Measurements from ENCODE around the gene NRXN3.

Gene NRXN3

DNA sequence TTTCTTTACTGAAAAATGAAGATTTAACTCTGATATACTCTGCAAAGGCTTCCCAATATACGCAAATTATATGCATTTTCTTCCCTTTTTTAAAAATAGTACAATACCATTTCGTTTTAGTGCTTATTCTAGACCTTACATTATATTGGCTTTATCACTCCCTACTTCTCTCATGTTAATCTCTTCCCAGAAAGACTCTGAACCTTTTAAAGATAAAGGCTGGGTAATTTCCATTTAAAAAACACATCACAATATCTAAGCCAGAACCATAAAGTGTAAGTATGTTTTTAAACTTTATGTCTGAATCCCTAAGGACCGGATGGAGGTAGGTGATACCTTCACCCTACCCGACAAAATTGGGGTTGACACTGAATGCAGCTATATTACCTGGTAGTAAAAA lies 1720.4 kb downstream of the NRXN3 start:
- no peak for FAIRE-seq

DNA sequence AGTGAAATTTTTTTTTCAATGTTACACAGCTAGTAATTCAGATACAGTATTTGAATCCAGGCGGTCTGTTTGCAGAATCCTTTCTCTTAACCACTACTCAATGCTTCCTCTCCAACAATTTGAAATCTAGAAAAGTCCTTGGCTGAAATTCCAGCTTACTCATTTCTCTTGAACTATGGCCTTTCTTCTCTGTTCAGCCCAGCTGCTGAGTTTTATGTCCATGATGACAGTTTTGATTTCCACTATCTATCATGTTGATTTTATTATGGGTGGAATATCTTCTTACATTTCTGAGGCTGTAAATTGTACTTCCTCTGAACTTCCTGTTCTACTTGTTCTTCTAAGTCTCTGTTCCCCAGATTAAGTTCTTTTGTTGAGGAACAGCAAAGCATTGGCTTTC lies 1725.8 kb downstream of the NRXN3 start:
- no peak for FAIRE-seq

DNA sequence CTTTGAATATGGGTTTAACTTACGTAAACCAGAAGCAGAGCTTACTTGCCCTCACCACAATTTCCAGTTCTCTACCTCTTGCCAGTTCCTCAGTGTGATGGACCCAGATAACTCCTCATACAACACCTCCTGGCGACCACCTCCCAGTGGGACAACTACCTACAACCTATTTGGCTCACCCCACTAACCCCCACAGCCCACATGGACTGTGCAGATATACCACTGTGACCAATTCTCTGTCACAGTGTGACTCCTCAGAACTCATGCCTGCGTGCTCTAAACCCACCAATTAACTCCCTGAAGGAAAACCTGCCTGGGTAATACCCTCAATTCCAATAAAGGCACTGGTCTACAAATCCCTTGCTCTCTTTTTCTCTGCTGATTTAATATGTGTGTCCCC lies 1729.4 kb downstream of the NRXN3 start:
- no peak for FAIRE-seq

DNA sequence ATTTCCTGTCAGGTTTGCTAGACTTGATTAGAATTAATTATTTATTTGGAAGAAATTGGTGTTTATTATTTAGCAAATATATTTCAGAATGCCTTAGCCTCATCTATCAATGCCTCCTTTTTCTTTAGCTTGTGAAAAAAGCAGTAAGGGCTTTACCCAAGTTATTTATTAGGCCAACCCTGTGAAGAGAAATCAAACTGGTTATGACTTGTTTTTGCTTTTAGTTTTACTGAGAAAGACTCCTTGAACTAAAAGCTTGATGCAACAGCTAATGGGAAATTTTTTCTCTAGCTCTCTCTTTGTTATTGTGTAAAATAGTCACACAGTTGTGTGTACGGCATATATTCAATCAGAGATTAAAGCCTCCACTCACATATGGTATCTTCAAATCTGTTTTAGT lies 1734.3 kb downstream of the NRXN3 start:
- no peak for FAIRE-seq

DNA sequence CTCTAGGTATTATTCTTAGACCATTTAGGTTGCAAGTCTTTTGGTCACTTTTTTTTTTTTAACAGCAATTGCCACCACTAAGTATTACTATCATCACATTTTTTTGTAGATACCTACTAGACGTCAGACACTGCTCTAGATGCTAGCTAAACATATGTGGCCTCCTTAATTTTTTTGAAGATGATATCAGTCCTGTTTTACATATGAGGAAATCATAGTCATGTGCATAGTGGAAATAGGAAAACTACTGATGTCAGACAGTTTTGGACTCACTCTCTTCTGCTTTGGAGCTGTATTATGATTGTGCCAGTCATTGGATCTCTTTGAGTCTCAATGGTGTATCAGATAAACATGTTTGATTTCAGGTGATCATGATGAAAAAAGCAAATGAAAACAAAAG lies 1736.8 kb downstream of the NRXN3 start:
- FAIRE-seq = no peak

DNA sequence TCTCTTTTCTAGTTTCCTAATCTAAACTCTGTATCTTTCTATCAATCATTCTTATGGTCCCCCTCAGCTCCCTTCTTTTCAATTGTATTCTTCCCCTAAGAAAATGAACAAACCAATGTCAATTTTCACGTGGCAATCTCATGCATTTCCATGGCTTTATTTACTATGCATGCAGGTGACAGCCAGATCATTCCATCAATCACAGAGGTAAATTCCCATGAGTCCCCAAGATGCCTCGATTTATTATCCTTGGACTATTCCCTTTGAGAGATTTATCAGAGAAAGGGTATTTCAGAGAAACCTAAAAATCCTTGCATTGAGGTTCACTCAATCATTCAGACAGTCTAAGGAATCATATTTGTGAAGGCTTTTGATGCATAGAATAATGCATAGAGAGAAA lies 1739.9 kb downstream of the NRXN3 start:
- no peak for FAIRE-seq

DNA sequence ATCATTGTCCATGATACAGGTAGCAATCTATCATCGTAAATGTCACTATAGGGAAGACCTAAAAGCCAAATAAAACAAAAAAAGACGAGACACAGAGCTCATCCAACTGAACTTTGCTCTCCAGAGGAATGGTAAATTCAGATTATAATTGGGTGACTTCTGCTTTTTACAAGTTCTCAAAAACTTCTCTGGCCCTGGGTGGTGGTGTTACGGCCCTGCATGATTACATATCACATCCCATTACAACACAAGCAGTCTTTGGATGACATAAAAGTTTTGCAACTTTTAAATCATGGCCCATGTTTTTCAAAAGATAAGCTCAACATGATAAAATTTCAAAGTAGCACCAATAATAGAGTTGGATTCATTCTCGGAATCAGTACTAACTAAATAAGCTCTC lies 1741.6 kb downstream of the NRXN3 start:
- no peak for FAIRE-seq

DNA sequence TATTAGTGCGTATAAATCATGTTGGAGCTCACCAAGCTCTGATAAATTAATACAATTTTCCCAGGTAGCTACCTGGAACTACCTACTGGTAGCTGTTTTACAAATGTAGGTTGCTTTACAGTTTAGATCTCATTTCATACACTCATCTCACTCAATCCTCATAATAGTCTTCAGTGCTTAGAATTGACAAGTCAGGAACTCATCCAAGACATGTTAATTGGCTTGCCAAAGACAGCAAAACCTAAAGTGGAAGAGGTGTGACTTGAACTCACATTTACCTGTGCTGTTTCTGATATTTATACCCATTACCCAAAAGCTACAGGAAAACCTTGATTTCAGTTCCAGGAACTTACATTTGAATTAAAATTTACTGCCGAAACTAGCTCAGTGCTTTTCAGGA lies 1744.4 kb downstream of the NRXN3 start:
- FAIRE-seq = no peak

DNA sequence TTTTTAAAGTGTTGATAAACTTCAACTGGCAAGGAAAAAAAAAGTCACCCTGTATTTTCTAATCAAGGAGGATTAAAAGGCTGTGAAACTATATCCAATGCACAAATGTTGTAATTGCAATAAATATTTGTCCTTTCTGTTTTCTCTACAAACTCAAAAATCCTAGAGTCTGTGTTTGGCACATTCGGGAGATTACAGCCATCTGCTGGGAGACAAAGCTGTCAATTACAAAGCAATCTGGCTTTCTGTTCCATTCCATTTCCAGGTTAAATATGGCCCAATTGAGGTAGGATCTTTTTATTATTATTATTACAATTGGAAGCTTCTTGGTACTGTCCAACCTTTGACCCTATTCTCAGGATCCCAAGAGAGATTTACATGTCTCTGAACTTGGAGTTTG lies 1745.2 kb downstream of the NRXN3 start:
- no peak for FAIRE-seq

DNA sequence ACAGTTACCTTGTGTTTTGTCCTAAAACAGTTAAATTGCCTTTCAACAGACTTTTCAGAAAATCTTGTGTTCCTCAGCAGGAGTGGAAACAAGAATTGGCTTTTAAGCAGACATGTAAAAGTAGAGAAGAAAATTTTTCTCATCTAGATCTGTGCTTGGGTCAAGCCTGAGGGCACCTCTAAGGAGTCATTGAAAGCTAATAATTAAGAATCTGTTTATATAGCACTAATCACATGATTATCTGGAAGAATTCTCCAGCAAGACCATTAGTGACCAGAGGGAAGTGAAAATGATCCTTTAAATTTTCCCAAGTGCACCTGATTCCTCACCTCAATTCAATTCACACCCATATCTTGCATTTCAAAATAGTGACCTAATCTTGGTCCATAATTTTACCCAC lies 1746.1 kb downstream of the NRXN3 start:
- no peak for FAIRE-seq

DNA sequence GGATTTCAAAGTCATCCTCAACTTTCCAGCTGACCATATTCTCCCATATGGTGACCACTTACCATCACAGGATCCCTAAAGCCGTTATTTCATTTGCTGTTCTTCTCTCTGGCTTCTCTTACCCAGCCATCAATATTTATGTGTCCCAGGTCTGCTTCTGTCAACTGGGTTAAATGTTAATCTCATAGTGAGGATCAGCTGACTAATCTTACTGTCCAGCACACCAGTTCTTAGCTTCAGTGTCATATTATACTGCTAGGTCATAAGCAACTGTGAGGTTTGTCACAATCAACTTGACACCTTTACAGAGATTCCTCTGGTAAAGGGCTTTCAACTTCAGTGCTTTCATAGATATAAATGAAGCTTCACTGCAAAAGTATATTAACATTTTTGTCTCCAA lies 1746.7 kb downstream of the NRXN3 start:
- FAIRE-seq = no peak
